ENCODE data around the gene EXTL2. TPM values are rescaled to one million over a fixed set of nuclear protein-coding genes. Genes with fewer than 3 reads are reported as not detected.
"Not testable (repeated sequence)": the region's sequence is repeated elsewhere in the genome, so short reads cannot be mapped to it uniquely, and the experiment has no call there.

Gene EXTL2
- polyA plus RNA-seq, 1 donor = 32.2 TPM

- no peak for DNase-seq (ENCODE audit: low read depth)
These were observed 34.1 kb downstream of the EXTL2 start for GRCh38 chr1:100860397-100860991.

GRCh38 chr1:100855116-100855515, 39.5 kb downstream of the EXTL2 start:
- DNase-seq (ENCODE audit: low read depth) = not testable (repeated sequence)

- no peak for DNase-seq (ENCODE audit: low read depth)
These were observed 41.7 kb downstream of the EXTL2 start for GRCh38 chr1:100852976-100853375.

- no peak for DNase-seq (ENCODE audit: low read depth)
These were observed 42.9 kb downstream of the EXTL2 start for GRCh38 chr1:100851726-100852125.

GRCh38 chr1:100847361-100848082, 47.1 kb downstream of the EXTL2 start:
- DNase-seq (ENCODE audit: low read depth) = no peak

GRCh38 chr1:100843160-100843559, 51.5 kb downstream of the EXTL2 start:
- not testable (repeated sequence) for DNase-seq (ENCODE audit: low read depth)

GRCh38 chr1:100835866-100836842, 58.5 kb downstream of the EXTL2 start:
- DNase-seq (ENCODE audit: low read depth) = no peak

- no peak for DNase-seq (ENCODE audit: low read depth)
These were observed 59.6 kb downstream of the EXTL2 start for GRCh38 chr1:100834777-100835660.

GRCh38 chr1:100832694-100833428, 61.8 kb downstream of the EXTL2 start:
- no peak for DNase-seq (ENCODE audit: low read depth)

GRCh38 chr1:100825666-100826065, 69.0 kb downstream of the EXTL2 start:
- not testable (repeated sequence) for DNase-seq (ENCODE audit: low read depth)

Other genes starting within 250 kb of the EXTL2 start
- gene VCAM1, start 175.1 kb downstream of the EXTL2 start, polyA plus RNA-seq (ENCODE audit: insufficient read length) = 8.7 TPM
- 9.5 TPM for gene SLC30A7, start 1.2 kb upstream of the EXTL2 start, polyA plus RNA-seq (ENCODE audit: insufficient read length)
- 53.8 TPM for gene DPH5, start 130.9 kb upstream of the EXTL2 start, polyA plus RNA-seq (ENCODE audit: insufficient read length)